Esophagus muscularis mucosa (tissue), 4 donors: Measurements from ENCODE around the gene TRDN. TPM values are rescaled to one million over a fixed set of nuclear protein-coding genes. Genes with fewer than 3 reads are reported as not detected.

ENCODE experiments used
- DNase-seq: peaks from one replicate; pipeline ENCODE4 v3.0.0-alpha.2; 2017; ENCODE audit errors: extremely low spot score
- H3K27ac ChIP-seq, 4 donors: fragments of 200-600 bp; sonication (generic); replicated peaks in 1 of 4; 1 replicate in 3 of 4; 2 replicates in 1 of 4; pipeline ENCODE4 v1.5.1; 2016 to 2019; ENCODE audit warnings: mild to moderate bottlenecking in 1 of 4
- H3K27me3 ChIP-seq, 4 donors: fragments of 200-600 bp; sonication (generic); one replicate each; pipeline versions ENCODE4 v1.5.1 to v1.6.0; 2016 to 2019
- H3K36me3 ChIP-seq, 4 donors: fragments of 200-600 bp; sonication (generic); one replicate each; pipeline ENCODE4 v1.5.1; 2016 to 2019
- H3K4me1 ChIP-seq, 4 donors: fragments of 200-600 bp; sonication (generic); one replicate each; pipeline ENCODE4 v1.5.1; 2016 to 2019
- H3K4me3 ChIP-seq, 4 donors: fragments of 200-600 bp; sonication (generic); 1 replicate in 2 of 4; 2 replicates in 2 of 4; pipeline ENCODE4 v1.5.1; 2016 to 2019; ENCODE audit warnings: mild to moderate bottlenecking in 4 of 4, moderate library complexity in 1 of 4
- H3K9me3 ChIP-seq, 4 donors: fragments of 200-600 bp; sonication (generic); 1 replicate in 3 of 4; 2 replicates in 1 of 4; pipeline ENCODE4 v1.5.1; 2016 to 2019
- CTCF ChIP-seq, 3 experiments: fragments of 200-600 bp in 2 of 3; fragments of 450-650 bp in 1 of 3; sonication (generic) in 2 of 3; IDR thresholded peaks; one replicate each; pipeline ENCODE4 v1.5.1; 2017 to 2019; ENCODE audit warnings: antibody characterized with exemption in 3 of 3, mild to moderate bottlenecking in 2 of 3, moderate library complexity in 1 of 3
- EP300 ChIP-seq: sonication (generic); formaldehyde crosslinking; IDR thresholded peaks from one replicate; pipeline ENCODE4 v1.6.1; 2017; ENCODE audit warnings: antibody characterized with exemption
- POLR2A ChIP-seq: fragments of 450-650 bp; IDR thresholded peaks from one replicate; pipeline ENCODE4 v1.6.1; 2017; ENCODE audit warnings: antibody characterized with exemption, moderate library complexity, mild to moderate bottlenecking, low read depth
- POLR2AphosphoS5 ChIP-seq, 2 donors: sonication (generic); formaldehyde crosslinking; IDR thresholded peaks; one replicate each; pipeline ENCODE4 v1.6.1; 2017; ENCODE audit warnings: antibody characterized with exemption in 2 of 2
- WGBS: methylation state at CpG from one replicate; pipeline ENCODE4 v1.1.5; 2018; 5-methylcytosine and 5-hydroxymethylcytosine counted together
- intact Hi-C: fragments of 100-400 bp; cut with DNase I; formaldehyde crosslinking; loops from one replicate; pipeline ENCODE4 v1.15.1; 2023
- total RNA-seq, 4 donors: library from RNA; depleted of rRNA; stranded (reverse); fragments of >200 nt; gene quantifications; one replicate each; pipeline versions ENCODE4 v1.1.0 to v1.2.1, GENCODE V29; 2016

Gene TRDN
- total RNA-seq, 4 donors from 2014 or later = not detected

- TF ChIP-seq POLR2A (no peak), CTCF (IDR thresholded peaks at IDR 0.05) (no peak)
Measured at GRCh38 chr6:123207967-123208510, 428.7 kb downstream of the TRDN start.

GRCh38 chr6:123203928-123204327 lies 432.8 kb downstream of the TRDN start:
- peaks cover 0 to 21% (median 6%) of the 10 kb centered on the region in 4 donors for H3K9me3 ChIP-seq
- no peaks in the 10 kb centered on the region for H3K4me1 ChIP-seq
- no peak overlapping the region for H3K4me3 ChIP-seq
- TF ChIP-seq EP300 (no peak), CTCF (IDR thresholded peaks at IDR 0.05) (no peak), POLR2A (no peak), POLR2AphosphoS5 (IDR thresholded peaks at IDR 0.05) (no peak)
- DNase-seq = no peak
- H3K36me3 ChIP-seq = no peaks in the 10 kb centered on the region
- no peak overlapping the region for H3K27ac ChIP-seq
- no peaks in the 10 kb centered on the region for H3K27me3 ChIP-seq
- WGBS = 63% methylated on average over 1 of the region's 1 CpG
- intact Hi-C loops = no loop called here

More at GRCh38 chr6:123207967-123208510, 428.7 kb downstream of the TRDN start:
- H3K4me1 ChIP-seq = no peaks in the 10 kb centered on the region
- no peak overlapping the region for H3K27ac ChIP-seq
- H3K4me3 ChIP-seq = no peak overlapping the region
- DNase-seq = no peak
- intact Hi-C loops = no loop called here
- no peaks in the 10 kb centered on the region for H3K9me3 ChIP-seq
- no peaks in the 10 kb centered on the region for H3K36me3 ChIP-seq
- 61% methylated on average over 7 of the region's 7 CpGs for WGBS
- H3K27me3 ChIP-seq = no peaks in the 10 kb centered on the region

GRCh38 chr6:123201869-123202372 lies 434.8 kb downstream of the TRDN start:
- no peaks in the 10 kb centered on the region for H3K36me3 ChIP-seq
- H3K4me3 ChIP-seq = no peak overlapping the region
- H3K9me3 ChIP-seq = peaks cover 0 to 21% (median 6%) of the 10 kb centered on the region in 4 donors
- H3K27me3 ChIP-seq = no peaks in the 10 kb centered on the region
- no peak for TF ChIP-seq EP300
- TF ChIP-seq CTCF (IDR thresholded peaks at IDR 0.05) = no peak
- no peak for TF ChIP-seq POLR2AphosphoS5 (IDR thresholded peaks at IDR 0.05)
- no peak for TF ChIP-seq POLR2A
- H3K4me1 ChIP-seq = no peaks in the 10 kb centered on the region
- 95% methylated on average over 8 of the region's 18 CpGs for WGBS
- intact Hi-C loops = no loop called here
- no peak for DNase-seq
- no peak overlapping the region for H3K27ac ChIP-seq

GRCh38 chr6:123193298-123193697 lies 443.5 kb downstream of the TRDN start:
- no peak overlapping the region for H3K4me3 ChIP-seq
- H3K4me1 ChIP-seq = no peaks in the 10 kb centered on the region
- H3K27ac ChIP-seq = no peak overlapping the region
- H3K36me3 ChIP-seq = no peaks in the 10 kb centered on the region
- intact Hi-C loops = no loop called here
- peaks cover 0 to under 1% (median 0%) of the 10 kb centered on the region in 4 donors for H3K9me3 ChIP-seq
- no peaks in the 10 kb centered on the region for H3K27me3 ChIP-seq
- TF ChIP-seq POLR2AphosphoS5 (IDR thresholded peaks at IDR 0.05) = no peak
- no peak for TF ChIP-seq POLR2A
- no peak for TF ChIP-seq CTCF (IDR thresholded peaks at IDR 0.05)
- no peak for TF ChIP-seq EP300
- DNase-seq = no peak

GRCh38 chr6:123189816-123190215 lies 446.9 kb downstream of the TRDN start:
- Histone ChIP-seq H3K27me3 (no peaks in the 10 kb centered on the region), H3K4me1 (no peaks in the 10 kb centered on the region), H3K27ac (no peak overlapping the region), H3K9me3 (peaks cover 0 to 10% (median 0%) of the 10 kb centered on the region in 4 donors), H3K4me3 (no peak overlapping the region), H3K36me3 (no peaks in the 10 kb centered on the region)
- intact Hi-C loops = no loop called here
- no peak for DNase-seq
- WGBS = 67% methylated on average over 1 of the region's 1 CpG
- TF ChIP-seq EP300 = no peak
- no peak for TF ChIP-seq POLR2AphosphoS5 (IDR thresholded peaks at IDR 0.05)
- no peak for TF ChIP-seq CTCF (IDR thresholded peaks at IDR 0.05)
- TF ChIP-seq POLR2A = no peak
